ENCODE results near the gene GATAD2B. TPM values are rescaled to one million over a fixed set of nuclear protein-coding genes. Genes with fewer than 3 reads are reported as not detected.
A peak's percentile ranks its signal among the peaks of the same experiment; 100 is the strongest.

Gene GATAD2B
- total and polyA plus RNA-seq, 7 donors, result 1.8 to 37.4 (median 16.4) TPM

DNA sequence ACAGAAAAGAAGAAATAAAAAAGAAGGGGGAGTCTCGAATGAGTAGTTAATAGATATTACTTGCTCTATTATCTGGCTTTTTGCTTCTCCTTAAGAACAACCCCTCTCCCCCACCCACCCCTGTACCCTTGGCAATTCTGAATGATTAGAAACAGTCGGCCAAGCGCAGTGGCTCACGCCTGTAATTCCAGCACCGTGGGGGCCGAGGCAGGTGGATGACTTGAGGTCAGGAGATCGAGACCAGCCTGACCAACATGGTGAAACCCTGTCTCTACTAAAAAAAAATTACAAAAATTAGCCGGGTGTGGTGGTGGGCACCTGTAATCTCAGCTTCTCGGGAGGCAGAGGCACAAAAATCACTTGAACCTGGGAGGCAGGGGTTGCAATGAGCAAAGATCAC is 42.7 kb downstream of the GATAD2B start:
- peak overlapping the region in 2 of 4 donors; percentile 59 to 70 for H3K27ac ChIP-seq
- TF ChIP-seq EP300 (IDR thresholded peaks at IDR 0.05), result no peak
- TF ChIP-seq, protein P1, sequence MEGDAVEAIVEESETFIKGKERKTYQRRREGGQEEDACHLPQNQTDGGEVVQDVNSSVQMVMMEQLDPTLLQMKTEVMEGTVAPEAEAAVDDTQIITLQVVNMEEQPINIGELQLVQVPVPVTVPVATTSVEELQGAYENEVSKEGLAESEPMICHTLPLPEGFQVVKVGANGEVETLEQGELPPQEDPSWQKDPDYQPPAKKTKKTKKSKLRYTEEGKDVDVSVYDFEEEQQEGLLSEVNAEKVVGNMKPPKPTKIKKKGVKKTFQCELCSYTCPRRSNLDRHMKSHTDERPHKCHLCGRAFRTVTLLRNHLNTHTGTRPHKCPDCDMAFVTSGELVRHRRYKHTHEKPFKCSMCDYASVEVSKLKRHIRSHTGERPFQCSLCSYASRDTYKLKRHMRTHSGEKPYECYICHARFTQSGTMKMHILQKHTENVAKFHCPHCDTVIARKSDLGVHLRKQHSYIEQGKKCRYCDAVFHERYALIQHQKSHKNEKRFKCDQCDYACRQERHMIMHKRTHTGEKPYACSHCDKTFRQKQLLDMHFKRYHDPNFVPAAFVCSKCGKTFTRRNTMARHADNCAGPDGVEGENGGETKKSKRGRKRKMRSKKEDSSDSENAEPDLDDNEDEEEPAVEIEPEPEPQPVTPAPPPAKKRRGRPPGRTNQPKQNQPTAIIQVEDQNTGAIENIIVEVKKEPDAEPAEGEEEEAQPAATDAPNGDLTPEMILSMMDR (IDR thresholded peaks at IDR 0.05), result no peak
- no peak for TF ChIP-seq POLR2A (IDR thresholded peaks at IDR 0.05)
- no peak for TF ChIP-seq POLR2AphosphoS5 (IDR thresholded peaks at IDR 0.05)
- no peak for DNase-seq
- H3K36me3 ChIP-seq, result no peaks in the 10 kb centered on the region
- no peaks in the 10 kb centered on the region for H3K27me3 ChIP-seq
- 94 to 96% methylated on average over 9 of the region's 9 CpGs for WGBS, 2 donors
- intact Hi-C loops (cut with DNase I), result loop anchor here (5.0 kb wide), 1 partner anchor 42 kb away; the partner anchor contains the start of gene GATAD2B
- no peaks in the 10 kb centered on the region for H3K9me3 ChIP-seq
- peaks cover 0 to 34% (median 31%) of the 10 kb centered on the region in 4 donors for H3K4me1 ChIP-seq
- no peak overlapping the region for H3K4me3 ChIP-seq

DNA sequence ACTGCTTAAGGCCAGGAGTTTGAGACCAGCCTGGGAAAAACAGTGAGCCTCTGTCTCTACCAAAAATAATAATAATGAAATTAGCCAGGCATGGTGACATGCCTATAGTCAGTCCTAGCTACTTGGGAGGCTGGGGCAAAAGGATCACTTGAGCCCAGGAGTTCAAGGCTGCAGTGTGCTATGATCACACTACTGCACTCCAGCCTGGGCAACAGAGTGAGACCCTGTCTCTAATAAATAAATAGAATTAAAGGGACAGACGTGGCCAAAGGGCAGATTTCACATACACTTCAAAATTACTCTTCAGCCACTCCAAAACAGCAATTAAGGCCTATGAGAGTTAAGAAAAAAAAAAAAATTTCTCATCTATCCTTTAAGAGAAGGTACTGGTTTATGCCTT is 45.7 kb downstream of the GATAD2B start:
- Histone ChIP-seq H3K9me3 (no peaks in the 10 kb centered on the region), H3K36me3 (no peaks in the 10 kb centered on the region), H3K27me3 (no peaks in the 10 kb centered on the region), H3K4me1 (peaks cover 0 to 32% (median 28%) of the 10 kb centered on the region in 4 donors), H3K4me3 (no peak overlapping the region), H3K27ac (no peak overlapping the region)
- DNase-seq, result no peak
- TF ChIP-seq, protein P1 (IDR thresholded peaks at IDR 0.05), result no peak
- TF ChIP-seq EP300 (IDR thresholded peaks at IDR 0.05), result no peak
- TF ChIP-seq POLR2AphosphoS5 (IDR thresholded peaks at IDR 0.05), result no peak
- TF ChIP-seq POLR2A (IDR thresholded peaks at IDR 0.05), result no peak
- intact Hi-C loops (cut with DNase I), result no loop called here
- 80 to 82% methylated on average over 1 of the region's 1 CpG for WGBS, 2 donors

DNA sequence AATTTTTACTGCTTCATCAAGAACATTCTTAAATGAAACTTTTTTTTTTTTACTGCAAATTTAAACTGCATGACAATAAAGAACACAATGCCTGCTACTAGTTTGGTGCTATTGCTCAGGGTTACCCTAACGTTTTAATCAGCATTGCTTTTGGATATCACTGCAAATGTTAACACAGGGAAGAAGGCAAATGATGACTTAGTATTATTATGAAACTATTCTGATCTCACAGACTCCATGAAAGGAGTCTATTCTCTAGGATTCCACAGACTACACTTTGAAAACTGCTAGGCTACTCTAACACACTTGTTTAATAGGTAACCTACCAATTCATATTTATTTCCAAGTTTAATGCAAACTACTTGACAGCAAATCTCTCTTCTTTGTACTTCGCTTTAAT is 49.8 kb downstream of the GATAD2B start:
- TF ChIP-seq, protein P1 (IDR thresholded peaks at IDR 0.05), result no peak
- TF ChIP-seq POLR2A (IDR thresholded peaks at IDR 0.05) (no peak), POLR2AphosphoS5 (IDR thresholded peaks at IDR 0.05) (no peak), EP300 (IDR thresholded peaks at IDR 0.05) (no peak)
- peaks cover 0 to 12% (median 6%) of the 10 kb centered on the region in 4 donors for H3K4me1 ChIP-seq
- H3K27ac ChIP-seq, result no peak overlapping the region
- H3K9me3 ChIP-seq, result no peaks in the 10 kb centered on the region
- no peak for DNase-seq
- no peak overlapping the region for H3K4me3 ChIP-seq
- no peaks in the 10 kb centered on the region for H3K27me3 ChIP-seq
- intact Hi-C loops (cut with DNase I), result no loop called here
- WGBS, 2 donors, result 65 to 70% methylated on average over 2 of the region's 2 CpGs
- H3K36me3 ChIP-seq, result no peaks in the 10 kb centered on the region

DNA sequence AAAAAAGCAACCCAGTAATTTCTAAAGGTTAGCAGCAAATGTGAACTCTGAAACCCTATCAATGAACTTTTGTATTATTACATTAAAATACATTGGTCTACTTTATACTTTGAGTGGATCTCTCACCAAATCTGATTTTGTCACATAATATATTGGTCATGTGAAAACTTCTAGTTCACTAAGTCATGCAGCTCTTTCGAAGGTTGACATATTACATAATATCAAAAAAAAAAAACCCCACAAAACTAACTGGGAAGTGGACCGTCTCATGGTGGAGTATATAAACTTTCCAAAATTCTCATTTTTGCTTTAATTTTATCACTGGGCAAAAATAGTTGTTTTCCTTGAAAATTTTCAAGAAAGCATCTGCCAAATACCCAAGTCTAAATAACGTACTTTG is 50.4 kb downstream of the GATAD2B start:
- Histone ChIP-seq H3K36me3 (no peaks in the 10 kb centered on the region), H3K4me1 (peaks cover 0 to 12% (median 6%) of the 10 kb centered on the region in 4 donors), H3K4me3 (no peak overlapping the region), H3K27ac (no peak overlapping the region), H3K27me3 (no peaks in the 10 kb centered on the region), H3K9me3 (no peaks in the 10 kb centered on the region)
- intact Hi-C loops (cut with DNase I), result no loop called here
- DNase-seq, result no peak
- WGBS, 2 donors, result 83 to 89% methylated on average over 3 of the region's 3 CpGs
- TF ChIP-seq EP300 (IDR thresholded peaks at IDR 0.05), result no peak
- no peak for TF ChIP-seq POLR2A (IDR thresholded peaks at IDR 0.05)
- TF ChIP-seq, protein P1 (IDR thresholded peaks at IDR 0.05), result no peak
- no peak for TF ChIP-seq POLR2AphosphoS5 (IDR thresholded peaks at IDR 0.05)

DNA sequence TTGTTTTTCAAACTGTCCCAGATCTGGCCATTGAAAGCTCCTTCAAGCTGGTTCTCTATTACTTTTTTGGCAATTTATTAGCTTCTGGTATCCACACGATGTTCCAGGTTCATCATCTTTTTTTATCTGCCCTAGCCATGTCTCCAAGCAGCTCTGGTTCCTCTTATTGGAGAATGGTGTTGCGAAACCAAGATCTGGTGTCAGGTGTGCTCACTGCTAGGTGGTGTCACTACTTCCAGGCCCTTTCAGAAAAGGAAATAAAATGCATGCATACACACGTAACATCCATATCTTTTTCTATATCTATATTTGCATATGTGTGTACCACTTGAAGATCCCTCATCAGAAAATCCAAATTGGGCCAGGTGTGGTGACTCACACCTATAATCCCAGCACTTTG is 53.3 kb downstream of the GATAD2B start:
- Histone ChIP-seq H3K36me3 (no peaks in the 10 kb centered on the region), H3K9me3 (no peaks in the 10 kb centered on the region), H3K27me3 (no peaks in the 10 kb centered on the region), H3K4me3 (no peak overlapping the region), H3K27ac (no peak overlapping the region), H3K4me1 (peaks cover 0 to 22% (median 16%) of the 10 kb centered on the region in 4 donors)
- 88 to 91% methylated on average over 3 of the region's 3 CpGs for WGBS, 2 donors
- DNase-seq, result no peak
- TF ChIP-seq, protein P1 (IDR thresholded peaks at IDR 0.05), result no peak
- TF ChIP-seq EP300 (IDR thresholded peaks at IDR 0.05) (no peak), POLR2AphosphoS5 (IDR thresholded peaks at IDR 0.05) (no peak), POLR2A (IDR thresholded peaks at IDR 0.05) (no peak)
- intact Hi-C loops (cut with DNase I), result no loop called here
